Ecto neural progenitor cell (in vitro differentiated cells): Measurements from ENCODE around the gene KIF21A.

Experiments
- DNase-seq: peaks from one replicate; pipeline ENCODE4 v3.0.0-alpha.2; 2018; ENCODE audit warnings: low spot score

KIF21A gene

GRCh38 chr12:39431002-39431796 lies 11.7 kb downstream of the KIF21A start:
- DNase-seq = no peak

GRCh38 chr12:39429809-39430208 lies 13.1 kb downstream of the KIF21A start:
- DNase-seq = no peak

GRCh38 chr12:39427360-39427808 lies 15.5 kb downstream of the KIF21A start:
- DNase-seq = no peak

- no peak for DNase-seq
Observed at GRCh38 chr12:39426636-39427240, 16.2 kb downstream of the KIF21A start.

- DNase-seq = no peak
Observed at GRCh38 chr12:39420043-39420442, 22.9 kb downstream of the KIF21A start.

GRCh38 chr12:39419471-39419870 lies 23.4 kb downstream of the KIF21A start:
- no peak for DNase-seq

GRCh38 chr12:39417916-39418315 lies 25.0 kb downstream of the KIF21A start:
- no peak for DNase-seq

GRCh38 chr12:39413836-39414771 lies 28.8 kb downstream of the KIF21A start:
- DNase-seq = no peak

GRCh38 chr12:39412210-39412609 lies 30.7 kb downstream of the KIF21A start:
- no peak for DNase-seq

- DNase-seq = no peak
Observed at GRCh38 chr12:39406262-39406661, 36.7 kb downstream of the KIF21A start.

GRCh38 chr12:39405580-39405979 lies 37.3 kb downstream of the KIF21A start:
- DNase-seq = no peak

GRCh38 chr12:39404000-39404399 lies 38.9 kb downstream of the KIF21A start:
- no peak for DNase-seq

- no peak for DNase-seq
Observed at GRCh38 chr12:39403376-39403775, 39.5 kb downstream of the KIF21A start.

- DNase-seq = no peak
Observed at GRCh38 chr12:39402922-39403321, 40.0 kb downstream of the KIF21A start.

- DNase-seq = no peak
Observed at GRCh38 chr12:39401459-39401858, 41.5 kb downstream of the KIF21A start.

GRCh38 chr12:39395866-39396265 lies 47.1 kb downstream of the KIF21A start:
- DNase-seq = no peak

- DNase-seq = no peak
Observed at GRCh38 chr12:39393890-39394289, 49.0 kb downstream of the KIF21A start.

- no peak for DNase-seq
Observed at GRCh38 chr12:39393179-39393578, 49.7 kb downstream of the KIF21A start.

- no peak for DNase-seq
Observed at GRCh38 chr12:39392154-39392925, 50.6 kb downstream of the KIF21A start.

- no peak for DNase-seq
Observed at GRCh38 chr12:39390752-39391151, 52.2 kb downstream of the KIF21A start.

GRCh38 chr12:39389399-39390150 lies 53.3 kb downstream of the KIF21A start:
- no peak for DNase-seq
